Measurements from ENCODE around the gene ARHGAP24. TPM values are rescaled to one million over a fixed set of nuclear protein-coding genes. Genes with fewer than 3 reads are reported as not detected.

The ARHGAP24 gene
- total and polyA plus RNA-seq, 2 donors (not counting 1 experiment from before 2014, with no cell fraction given): 15.9 to 40.5 TPM

- no peaks in the 10 kb centered on the region for H4K20me1 ChIP-seq (ENCODE audit: control insufficient read depth, extremely low read depth, insufficient read depth, low read length)
- TF ChIP-seq, protein P1, sequence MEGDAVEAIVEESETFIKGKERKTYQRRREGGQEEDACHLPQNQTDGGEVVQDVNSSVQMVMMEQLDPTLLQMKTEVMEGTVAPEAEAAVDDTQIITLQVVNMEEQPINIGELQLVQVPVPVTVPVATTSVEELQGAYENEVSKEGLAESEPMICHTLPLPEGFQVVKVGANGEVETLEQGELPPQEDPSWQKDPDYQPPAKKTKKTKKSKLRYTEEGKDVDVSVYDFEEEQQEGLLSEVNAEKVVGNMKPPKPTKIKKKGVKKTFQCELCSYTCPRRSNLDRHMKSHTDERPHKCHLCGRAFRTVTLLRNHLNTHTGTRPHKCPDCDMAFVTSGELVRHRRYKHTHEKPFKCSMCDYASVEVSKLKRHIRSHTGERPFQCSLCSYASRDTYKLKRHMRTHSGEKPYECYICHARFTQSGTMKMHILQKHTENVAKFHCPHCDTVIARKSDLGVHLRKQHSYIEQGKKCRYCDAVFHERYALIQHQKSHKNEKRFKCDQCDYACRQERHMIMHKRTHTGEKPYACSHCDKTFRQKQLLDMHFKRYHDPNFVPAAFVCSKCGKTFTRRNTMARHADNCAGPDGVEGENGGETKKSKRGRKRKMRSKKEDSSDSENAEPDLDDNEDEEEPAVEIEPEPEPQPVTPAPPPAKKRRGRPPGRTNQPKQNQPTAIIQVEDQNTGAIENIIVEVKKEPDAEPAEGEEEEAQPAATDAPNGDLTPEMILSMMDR (conservative IDR thresholded peaks at IDR 0.05 in 1 of 2, IDR thresholded peaks at IDR 0.05 in 1 of 2; ENCODE audit: low read depth in 1 of 2, low read length in 2 of 2): no peak
- TF ChIP-seq EZH2 (IDR thresholded peaks at IDR 0.05; ENCODE audit: low read length, missing control alignments): no peak
- no peaks in the 10 kb centered on the region for H3K27me3 ChIP-seq (ENCODE audit: control insufficient read depth, insufficient read depth, low read length)
- no peak overlapping the region for H3K9ac ChIP-seq (ENCODE audit: insufficient read depth, low read length)
- H3K4me2 ChIP-seq (ENCODE audit: extremely low read depth, insufficient read depth, low read length): no peak overlapping the region
- no peaks in the 10 kb centered on the region for H3K79me2 ChIP-seq (ENCODE audit: control insufficient read depth, insufficient read depth, low read length)
- H3K36me3 ChIP-seq (ENCODE audit: control insufficient read depth, insufficient read depth, low read length): no peaks in the 10 kb centered on the region
- H2AFZ ChIP-seq (ENCODE audit: low read length): no peak overlapping the region
- H3K9me3 ChIP-seq (ENCODE audit: control insufficient read depth, insufficient read depth, low read depth, low read length): no peaks in the 10 kb centered on the region
- no peak overlapping the region for H3K4me3 ChIP-seq (replicated peaks in 1 of 4; ENCODE audit: control extremely low read depth in 1 of 4, insufficient read depth in 1 of 4, low read depth in 3 of 4, low read length in 4 of 4)
- H3K4me1 ChIP-seq (ENCODE audit: control insufficient read depth, extremely low read depth, insufficient read depth, low read length): no peaks in the 10 kb centered on the region
- no peak overlapping the region for H3K27ac ChIP-seq (ENCODE audit: insufficient read depth, low read length)
- peak in 1 of 2 donors; percentile 63 for DNase-seq (ENCODE audit: low read depth in 2 of 2)
Observed at GRCh38 chr4:86048426-86048825, 573.5 kb downstream of the ARHGAP24 start.

DNA sequence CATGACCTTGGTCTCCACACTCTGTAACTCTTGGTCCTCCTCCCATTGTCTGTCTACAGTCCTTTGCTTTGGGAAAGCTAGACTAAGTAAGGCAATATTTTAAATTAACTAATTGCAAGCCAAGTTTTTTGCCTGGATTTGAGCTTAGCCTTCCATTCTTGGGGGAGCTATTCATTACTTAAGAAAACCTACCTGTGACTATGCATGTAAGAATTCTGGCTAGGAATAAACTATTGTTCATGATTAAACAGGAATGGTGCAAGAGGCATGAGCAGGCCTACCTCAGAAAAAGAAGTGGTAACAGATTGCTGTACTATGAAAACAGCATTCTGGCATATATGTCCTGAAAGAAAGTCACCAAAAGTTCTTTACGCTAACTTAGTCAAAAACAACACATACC, 575.5 kb downstream of the ARHGAP24 start:
- no peaks in the 10 kb centered on the region for H3K36me3 ChIP-seq (ENCODE audit: control insufficient read depth, insufficient read depth, low read length)
- no peak overlapping the region for H3K4me3 ChIP-seq (replicated peaks in 1 of 4; ENCODE audit: control extremely low read depth in 1 of 4, insufficient read depth in 1 of 4, low read depth in 3 of 4, low read length in 4 of 4)
- H3K4me2 ChIP-seq (ENCODE audit: extremely low read depth, insufficient read depth, low read length): no peak overlapping the region
- peak in 1 of 2 donors; percentile 25 for DNase-seq (ENCODE audit: low read depth in 2 of 2)
- no peak overlapping the region for H3K9ac ChIP-seq (ENCODE audit: insufficient read depth, low read length)
- no peaks in the 10 kb centered on the region for H3K9me3 ChIP-seq (ENCODE audit: control insufficient read depth, insufficient read depth, low read depth, low read length)
- no peak overlapping the region for H3K27ac ChIP-seq (ENCODE audit: insufficient read depth, low read length)
- H2AFZ ChIP-seq (ENCODE audit: low read length): no peak overlapping the region
- H4K20me1 ChIP-seq (ENCODE audit: control insufficient read depth, extremely low read depth, insufficient read depth, low read length): no peaks in the 10 kb centered on the region
- H3K27me3 ChIP-seq (ENCODE audit: control insufficient read depth, insufficient read depth, low read length): no peaks in the 10 kb centered on the region
- no peaks in the 10 kb centered on the region for H3K4me1 ChIP-seq (ENCODE audit: control insufficient read depth, extremely low read depth, insufficient read depth, low read length)
- no peaks in the 10 kb centered on the region for H3K79me2 ChIP-seq (ENCODE audit: control insufficient read depth, insufficient read depth, low read length)
- TF ChIP-seq, protein P1 (conservative IDR thresholded peaks at IDR 0.05 in 1 of 2, IDR thresholded peaks at IDR 0.05 in 1 of 2; ENCODE audit: low read depth in 1 of 2, low read length in 2 of 2): no peak
- no peak for TF ChIP-seq EZH2 (IDR thresholded peaks at IDR 0.05; ENCODE audit: low read length, missing control alignments)
